Panc1 (cell line): ENCODE measurements around the gene LZTS3. TPM values are rescaled to one million over a fixed set of nuclear protein-coding genes. Genes with fewer than 3 reads are reported as not detected.
"Not testable (repeated sequence)": the region's sequence is repeated elsewhere in the genome, so short reads cannot be mapped to it uniquely, and the experiment has no call there.

Source experiments
- ATAC-seq: fragments of 200-7000 bp; cut with Tn5 transposase; 2 replicates; pipeline ENCODE4 v1.9.1; 2020; ENCODE audit warnings: mild to moderate bottlenecking, moderate library complexity
- BruUV-seq: library from RNA; stranded (reverse); fragments of 400-500 nt; replicated peaks from 2 replicates; lab custom pipeline; 2021; lab: Mats Ljungman, UMichigan
- CTCF ChIA-PET: fragments of 300-600 bp; sonication (Branson Sonifier 250); formaldehyde crosslinking; loops from one replicate; lab custom pipeline; 2022; ENCODE audit warnings: antibody characterized with exemption; lab: Charles Lee
- POLR2A ChIA-PET: fragments of 300-600 bp; sonication (Branson Sonifier 250); formaldehyde crosslinking; loops from one replicate; lab custom pipeline; 2022; ENCODE audit warnings: antibody characterized with exemption; lab: Charles Lee
- DNase-seq: peaks from one replicate; pipeline ENCODE4 v3.0.0-alpha.2; 2010; ENCODE audit warnings: low read depth, low spot score
- H3K27ac ChIP-seq: 2 replicates; pipeline ENCODE4 v1.5.1; 2011; ENCODE audit warnings: mild to moderate bottlenecking, low read length, inconsistent platforms
- H3K27me3 ChIP-seq: fragments of 200-500 bp; sonication (Bioruptor generic); 2 replicates; pipeline ENCODE4 v1.6.0; 2014; ENCODE audit warnings: low read length, inconsistent platforms; ENCODE audit not compliant: control insufficient read depth, insufficient read depth
- H3K36me3 ChIP-seq: fragments of 200-500 bp; sonication (Bioruptor generic); 2 replicates; pipeline ENCODE4 v1.5.1; 2014; ENCODE audit warnings: inconsistent platforms, mild to moderate bottlenecking, low read length, moderate library complexity; ENCODE audit not compliant: control insufficient read depth, insufficient read depth
- H3K4me1 ChIP-seq: 2 replicates; pipeline ENCODE4 v1.5.1; 2011; ENCODE audit warnings: inconsistent platforms, mild to moderate bottlenecking, low read length, moderate library complexity; ENCODE audit not compliant: control insufficient read depth, insufficient read depth
- H3K4me3 ChIP-seq, 2 experiments: 2 replicates each; pipeline ENCODE4 v1.5.1; 2011 to 2012; ENCODE audit warnings: low read depth in 2 of 2, low read length in 2 of 2, mild to moderate bottlenecking in 2 of 2, inconsistent platforms in 1 of 2, moderate library complexity in 1 of 2
- H3K9me3 ChIP-seq: fragments of 200-500 bp; sonication (Bioruptor generic); 2 replicates; pipeline ENCODE4 v1.5.1; 2014; ENCODE audit warnings: low read depth, mild to moderate bottlenecking, inconsistent platforms, low read length, moderate library complexity; ENCODE audit not compliant: control insufficient read depth, insufficient read depth
- POLR2AphosphoS5 ChIP-seq: IDR thresholded peaks from 2 replicates; pipeline ENCODE4 v1.6.1; 2012; ENCODE audit warnings: mild to moderate bottlenecking, low read depth, low read length, moderate library complexity
- SIN3A ChIP-seq: IDR thresholded peaks from 2 replicates; pipeline ENCODE4 v1.6.1; 2012; ENCODE audit warnings: low read depth, mild to moderate bottlenecking, low read length, moderate library complexity, borderline replicate concordance; ENCODE audit not compliant: insufficient read depth
- TCF7L2 ChIP-seq: IDR thresholded peaks from 2 replicates; pipeline ENCODE4 v1.6.1; 2011; ENCODE audit warnings: mild to moderate bottlenecking, low read depth, low read length, inconsistent platforms
- in situ Hi-C: cut with HindIII; loops from 2 replicates; pipeline ENCODE4 v1.10.0; 2016; ENCODE audit warnings: low sequenced_read_pairs, low pct_unique_long_range_greater_than_20kb
- intact Hi-C: fragments of 100-400 bp; cut with micrococcal nuclease; formaldehyde crosslinking; loops from one replicate; pipeline ENCODE4 v1.10.0; 2022; ENCODE audit not compliant: unreplicated experiment
- total RNA-seq: library from RNA; stranded (reverse); gene quantifications from one replicate; pipeline ENCODE4 v1.2.1, GENCODE V29; 2021; ENCODE audit not compliant: unreplicated experiment
- TF ChIP-seq, protein P1 (sequence below): fragments of 450-650 bp; IDR thresholded peaks from 2 replicates; pipeline ENCODE4 v1.5.1; 2017; ENCODE audit warnings: mild to moderate bottlenecking
- TF ChIP-seq, protein P2 (sequence below), 2 experiments: IDR thresholded peaks; 2 replicates each; pipeline ENCODE4 v1.6.1; 2011 to 2012; ENCODE audit warnings: low read depth in 2 of 2, control low read depth in 1 of 2, low read length in 1 of 2, mild to moderate bottlenecking in 1 of 2, moderate library complexity in 1 of 2; ENCODE audit not compliant: insufficient read depth in 1 of 2

Gene LZTS3
- total RNA-seq, 1 experiment from 2014 or later: 5.2 TPM

DNA sequence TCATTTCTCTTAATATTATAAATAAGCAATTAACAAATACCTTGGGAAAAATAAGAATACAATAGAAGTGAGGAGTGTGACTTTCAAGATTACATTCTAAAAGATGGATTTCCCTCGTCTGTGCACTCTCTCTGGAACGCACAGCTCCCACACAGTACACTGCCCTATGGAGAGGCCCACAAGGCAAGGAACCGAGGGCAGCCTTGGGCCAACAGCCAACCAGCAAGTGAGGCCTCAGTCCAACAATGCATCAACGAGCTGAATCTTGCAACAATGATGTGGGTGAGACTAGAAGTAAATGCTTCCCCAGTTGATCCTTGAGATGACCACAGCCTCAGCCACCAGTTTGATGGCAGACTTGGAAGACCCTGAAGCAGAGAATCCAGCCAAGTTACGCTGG lies 54.3 kb downstream of the LZTS3 start:
- CTCF ChIA-PET: no interaction called here
- BruUV-seq: no TSS peak
- POLR2A ChIA-PET: no interaction called here

DNA sequence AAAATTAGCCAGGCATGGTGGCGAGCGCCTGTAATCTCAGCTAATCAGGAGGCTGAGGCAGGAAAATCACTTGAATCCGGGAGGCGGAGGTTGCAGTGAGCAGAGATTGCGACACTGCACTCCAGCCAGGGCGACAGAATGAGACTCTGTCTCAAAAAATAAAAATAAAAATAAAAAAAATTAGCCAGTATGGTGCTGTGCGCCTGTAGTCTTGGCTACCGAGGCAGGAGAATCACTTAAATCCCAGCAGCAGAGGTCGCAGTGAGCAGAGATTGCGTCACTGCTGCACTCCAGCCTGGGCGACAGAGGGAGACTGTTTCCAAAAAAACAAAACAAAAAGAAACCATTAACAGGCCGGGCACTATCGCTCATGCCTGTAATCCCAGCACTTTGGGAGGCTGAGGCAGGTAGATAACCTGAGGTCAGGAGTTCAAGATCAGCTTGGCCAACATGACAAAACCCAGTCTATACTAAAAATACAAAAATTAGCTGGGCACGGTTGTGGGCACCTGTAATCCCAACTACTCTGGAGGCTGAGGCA lies 55.4 kb downstream of the LZTS3 start:
- H3K36me3 ChIP-seq, H3K27me3 ChIP-seq, in situ Hi-C loops, H3K9me3 ChIP-seq, H3K4me1 ChIP-seq, BruUV-seq, DNase-seq, CTCF ChIA-PET, H3K27ac ChIP-seq, POLR2A ChIA-PET, H3K4me3 ChIP-seq: not testable (repeated sequence)
- ATAC-seq: peak; percentile 67
- intact Hi-C loops: loop anchor here (5.0 kb wide), 1 partner anchor 56 kb away; no protein-coding TSS in a partner anchor

More for the DNA sequence above, 54.3 kb downstream of the LZTS3 start:
- in situ Hi-C loops: no loop called here
- DNase-seq (no peak), ATAC-seq (no peak)
- TF ChIP-seq, protein P1, sequence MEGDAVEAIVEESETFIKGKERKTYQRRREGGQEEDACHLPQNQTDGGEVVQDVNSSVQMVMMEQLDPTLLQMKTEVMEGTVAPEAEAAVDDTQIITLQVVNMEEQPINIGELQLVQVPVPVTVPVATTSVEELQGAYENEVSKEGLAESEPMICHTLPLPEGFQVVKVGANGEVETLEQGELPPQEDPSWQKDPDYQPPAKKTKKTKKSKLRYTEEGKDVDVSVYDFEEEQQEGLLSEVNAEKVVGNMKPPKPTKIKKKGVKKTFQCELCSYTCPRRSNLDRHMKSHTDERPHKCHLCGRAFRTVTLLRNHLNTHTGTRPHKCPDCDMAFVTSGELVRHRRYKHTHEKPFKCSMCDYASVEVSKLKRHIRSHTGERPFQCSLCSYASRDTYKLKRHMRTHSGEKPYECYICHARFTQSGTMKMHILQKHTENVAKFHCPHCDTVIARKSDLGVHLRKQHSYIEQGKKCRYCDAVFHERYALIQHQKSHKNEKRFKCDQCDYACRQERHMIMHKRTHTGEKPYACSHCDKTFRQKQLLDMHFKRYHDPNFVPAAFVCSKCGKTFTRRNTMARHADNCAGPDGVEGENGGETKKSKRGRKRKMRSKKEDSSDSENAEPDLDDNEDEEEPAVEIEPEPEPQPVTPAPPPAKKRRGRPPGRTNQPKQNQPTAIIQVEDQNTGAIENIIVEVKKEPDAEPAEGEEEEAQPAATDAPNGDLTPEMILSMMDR: no peak
- TF ChIP-seq SIN3A (no peak), TCF7L2 (no peak), POLR2AphosphoS5 (no peak)
- TF ChIP-seq, protein P2, sequence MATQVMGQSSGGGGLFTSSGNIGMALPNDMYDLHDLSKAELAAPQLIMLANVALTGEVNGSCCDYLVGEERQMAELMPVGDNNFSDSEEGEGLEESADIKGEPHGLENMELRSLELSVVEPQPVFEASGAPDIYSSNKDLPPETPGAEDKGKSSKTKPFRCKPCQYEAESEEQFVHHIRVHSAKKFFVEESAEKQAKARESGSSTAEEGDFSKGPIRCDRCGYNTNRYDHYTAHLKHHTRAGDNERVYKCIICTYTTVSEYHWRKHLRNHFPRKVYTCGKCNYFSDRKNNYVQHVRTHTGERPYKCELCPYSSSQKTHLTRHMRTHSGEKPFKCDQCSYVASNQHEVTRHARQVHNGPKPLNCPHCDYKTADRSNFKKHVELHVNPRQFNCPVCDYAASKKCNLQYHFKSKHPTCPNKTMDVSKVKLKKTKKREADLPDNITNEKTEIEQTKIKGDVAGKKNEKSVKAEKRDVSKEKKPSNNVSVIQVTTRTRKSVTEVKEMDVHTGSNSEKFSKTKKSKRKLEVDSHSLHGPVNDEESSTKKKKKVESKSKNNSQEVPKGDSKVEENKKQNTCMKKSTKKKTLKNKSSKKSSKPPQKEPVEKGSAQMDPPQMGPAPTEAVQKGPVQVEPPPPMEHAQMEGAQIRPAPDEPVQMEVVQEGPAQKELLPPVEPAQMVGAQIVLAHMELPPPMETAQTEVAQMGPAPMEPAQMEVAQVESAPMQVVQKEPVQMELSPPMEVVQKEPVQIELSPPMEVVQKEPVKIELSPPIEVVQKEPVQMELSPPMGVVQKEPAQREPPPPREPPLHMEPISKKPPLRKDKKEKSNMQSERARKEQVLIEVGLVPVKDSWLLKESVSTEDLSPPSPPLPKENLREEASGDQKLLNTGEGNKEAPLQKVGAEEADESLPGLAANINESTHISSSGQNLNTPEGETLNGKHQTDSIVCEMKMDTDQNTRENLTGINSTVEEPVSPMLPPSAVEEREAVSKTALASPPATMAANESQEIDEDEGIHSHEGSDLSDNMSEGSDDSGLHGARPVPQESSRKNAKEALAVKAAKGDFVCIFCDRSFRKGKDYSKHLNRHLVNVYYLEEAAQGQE (IDR thresholded peaks at IDR 0.05; ENCODE audit: insufficient read depth in 1 of 2, low read depth in 2 of 2, low read length in 1 of 2): no peak
- Histone ChIP-seq H3K4me3 (no peak overlapping the region), H3K9me3 (no peaks in the 10 kb centered on the region), H3K27me3 (no peaks in the 10 kb centered on the region), H3K36me3 (no peaks in the 10 kb centered on the region), H3K27ac (no peak overlapping the region), H3K4me1 (no peaks in the 10 kb centered on the region; the same call in 1 of the 2 replicates)
- intact Hi-C loops: loop anchor here (5.0 kb wide), 1 partner anchor 57 kb away; no protein-coding TSS in a partner anchor

DNA sequence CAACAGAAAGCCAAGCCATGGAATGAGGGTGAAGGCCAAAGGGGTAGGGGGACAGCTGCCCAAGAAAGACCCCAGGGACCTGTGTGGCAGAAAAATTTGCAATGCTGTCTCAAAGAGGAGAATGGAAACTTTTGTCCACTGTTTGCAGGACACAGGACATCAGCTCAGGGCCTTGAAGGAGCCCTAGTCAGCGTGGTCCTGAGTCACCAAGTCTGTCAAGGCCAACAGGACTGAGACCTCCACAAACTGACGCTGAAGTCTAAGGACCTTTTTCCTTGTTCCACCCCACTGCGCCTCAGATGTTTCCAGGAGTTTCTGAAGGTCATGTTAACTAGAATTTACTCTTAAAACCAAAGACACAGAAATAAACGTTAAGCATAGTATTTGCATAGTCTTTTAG lies 57.0 kb downstream of the LZTS3 start:
- Histone ChIP-seq H3K4me3 (no peak overlapping the region), H3K4me1 (no peaks in the 10 kb centered on the region; the same call in 1 of the 2 replicates), H3K27me3 (no peaks in the 10 kb centered on the region), H3K27ac (no peak overlapping the region), H3K9me3 (no peaks in the 10 kb centered on the region), H3K36me3 (no peaks in the 10 kb centered on the region)
- no peak for TF ChIP-seq POLR2AphosphoS5
- no peak for TF ChIP-seq SIN3A
- TF ChIP-seq, protein P1: no peak
- TF ChIP-seq, protein P2 (IDR thresholded peaks at IDR 0.05; ENCODE audit: insufficient read depth in 1 of 2, low read depth in 2 of 2, low read length in 1 of 2): no peak
- no peak for ATAC-seq
- no peak for DNase-seq
- BruUV-seq: no TSS peak
- ChIA-PET CTCF (no interaction called here), POLR2A (no interaction called here)
- in situ Hi-C loops: no loop called here
- intact Hi-C loops: loop anchor here (1.0 to 5.0 kb wide), 2 partner anchors 20 to 54 kb away; no protein-coding TSS in a partner anchor
